NCI-H526 treated with DMSO at 0.1 percent for 48 hours (cell line): ENCODE measurements around the gene WDR36.
"Not testable (repeated sequence)": the region's sequence is repeated elsewhere in the genome, so short reads cannot be mapped to it uniquely, and the experiment has no call there.

ENCODE experiments used
- DNase-seq: peaks from one replicate; lab custom pipeline; 2025; lab: John Stamatoyannopoulos, UW

Gene WDR36

GRCh38 chr5:111138096-111138495, 45.9 kb downstream of the WDR36 start:
- no peak for DNase-seq

GRCh38 chr5:111141471-111141870, 49.3 kb downstream of the WDR36 start:
- DNase-seq = not testable (repeated sequence)

- no peak for DNase-seq
These were observed 50.8 kb downstream of the WDR36 start for GRCh38 chr5:111142932-111143331.

GRCh38 chr5:111143910-111144309, 51.8 kb downstream of the WDR36 start:
- no peak for DNase-seq

GRCh38 chr5:111144352-111144930, 52.3 kb downstream of the WDR36 start:
- no peak for DNase-seq

- DNase-seq = no peak
These were observed 53.9 kb downstream of the WDR36 start for GRCh38 chr5:111146053-111146452.

- DNase-seq = no peak
These were observed 55.4 kb downstream of the WDR36 start for GRCh38 chr5:111147502-111147901.

GRCh38 chr5:111151998-111152397, 59.9 kb downstream of the WDR36 start:
- DNase-seq = no peak

GRCh38 chr5:111153483-111153882, 61.3 kb downstream of the WDR36 start:
- no peak for DNase-seq

- no peak for DNase-seq
These were observed 61.8 kb downstream of the WDR36 start for GRCh38 chr5:111153945-111154344.

GRCh38 chr5:111158105-111158744, 66.1 kb downstream of the WDR36 start:
- peak; percentile 14 for DNase-seq

- DNase-seq = no peak
These were observed 67.7 kb downstream of the WDR36 start for GRCh38 chr5:111159845-111160244.

- no peak for DNase-seq
These were observed 70.9 kb downstream of the WDR36 start for GRCh38 chr5:111163000-111163399.

GRCh38 chr5:111165058-111165457, 72.9 kb downstream of the WDR36 start:
- no peak for DNase-seq

- no peak for DNase-seq
These were observed 75.4 kb downstream of the WDR36 start for GRCh38 chr5:111167551-111167950.

- DNase-seq = no peak
These were observed 76.5 kb downstream of the WDR36 start for GRCh38 chr5:111168608-111169007.

GRCh38 chr5:111169269-111169668, 77.1 kb downstream of the WDR36 start:
- DNase-seq = no peak

GRCh38 chr5:111170279-111170678, 78.1 kb downstream of the WDR36 start:
- no peak for DNase-seq

GRCh38 chr5:111172504-111172903, 80.4 kb downstream of the WDR36 start:
- DNase-seq = no peak

GRCh38 chr5:111173476-111173875, 81.3 kb downstream of the WDR36 start:
- no peak for DNase-seq
